ENCODE results near the gene TEX2. TPM values are rescaled to one million over a fixed set of nuclear protein-coding genes. Genes with fewer than 3 reads are reported as not detected.

The TEX2 gene
- total and polyA plus RNA-seq, 9 of the 15 experiments (the other 6 are each of a cell fraction or from before 2014, with no cell fraction given): 4.1 to 27.6 (median 19.3) TPM

DNA sequence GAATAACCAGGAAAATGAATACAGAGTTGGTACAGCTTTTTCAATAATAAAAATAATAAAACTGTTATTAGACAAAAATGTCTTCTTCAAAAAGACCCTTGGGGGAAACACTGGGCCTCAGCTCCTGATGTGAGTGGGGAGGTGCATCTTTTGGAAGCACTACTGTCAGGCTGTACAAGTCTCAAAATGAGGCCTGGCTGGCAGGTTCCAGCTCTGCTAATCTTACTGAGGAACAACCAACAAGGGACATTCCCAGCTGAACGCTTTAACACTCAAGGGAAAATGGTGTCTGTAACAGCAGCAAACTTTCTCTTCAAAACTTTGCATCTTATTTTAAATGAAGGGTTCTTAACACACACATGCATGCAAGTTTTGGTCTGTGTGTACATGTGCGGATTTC is 19.7 kb downstream of the TEX2 start:
- DNase-seq (ENCODE audit: extremely low read depth in 1 of 4, low spot score in 3 of 4): no peak
- no TSS peak for BruUV-seq (replicated peaks)
- Histone ChIP-seq H3K9me1 (ENCODE audit: control insufficient read depth, insufficient read depth, low read length) (peaks cover 3% of the 10 kb centered on the region), H3K36me3 (ENCODE audit: control insufficient read depth, insufficient read depth, low read length) (no peaks in the 10 kb centered on the region), H3K4me1 (replicated peaks in 1 of 2; ENCODE audit: control insufficient read depth in 2 of 2, insufficient read depth in 2 of 2, low read length in 2 of 2) (peaks cover 16 to 24% of the 10 kb centered on the region in 2 experiments), H3K4me3 (no peak overlapping the region), H3K27ac (ENCODE audit: extremely low read depth, low read depth, low read length) (no peak overlapping the region), H3K4me2 (ENCODE audit: insufficient read depth, low read length) (no peak overlapping the region), H3K27me3 (ENCODE audit: control insufficient read depth in 2 of 2, insufficient read depth in 2 of 2, low read length in 2 of 2) (no peaks in the 10 kb centered on the region), H2AFZ (ENCODE audit: low read depth, low read length) (no peak overlapping the region), H3K9me3 (replicated peaks; ENCODE audit: control insufficient read depth, insufficient read depth, low read depth, low read length) (no peaks in the 10 kb centered on the region), H3K9ac (ENCODE audit: insufficient read depth in 1 of 2, low read depth in 2 of 2, low read length in 2 of 2) (no peak overlapping the region), H3K79me2 (ENCODE audit: control insufficient read depth, insufficient read depth, low read length) (peaks cover 80% of the 10 kb centered on the region), H4K20me1 (replicated peaks; ENCODE audit: control insufficient read depth, insufficient read depth, low read length) (peaks cover 12% of the 10 kb centered on the region; the same call in 1 of the 2 replicates)
- TF ChIP-seq, protein P1, sequence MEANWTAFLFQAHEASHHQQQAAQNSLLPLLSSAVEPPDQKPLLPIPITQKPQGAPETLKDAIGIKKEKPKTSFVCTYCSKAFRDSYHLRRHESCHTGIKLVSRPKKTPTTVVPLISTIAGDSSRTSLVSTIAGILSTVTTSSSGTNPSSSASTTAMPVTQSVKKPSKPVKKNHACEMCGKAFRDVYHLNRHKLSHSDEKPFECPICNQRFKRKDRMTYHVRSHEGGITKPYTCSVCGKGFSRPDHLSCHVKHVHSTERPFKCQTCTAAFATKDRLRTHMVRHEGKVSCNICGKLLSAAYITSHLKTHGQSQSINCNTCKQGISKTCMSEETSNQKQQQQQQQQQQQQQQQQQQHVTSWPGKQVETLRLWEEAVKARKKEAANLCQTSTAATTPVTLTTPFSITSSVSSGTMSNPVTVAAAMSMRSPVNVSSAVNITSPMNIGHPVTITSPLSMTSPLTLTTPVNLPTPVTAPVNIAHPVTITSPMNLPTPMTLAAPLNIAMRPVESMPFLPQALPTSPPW (CRISPR knock-in tag; IDR thresholded peaks at IDR 0.05): no peak
- ChIA-PET POLR2A (interaction anchor here (1.4 kb wide), 1 partner anchor 10 kb away, joined by 3 read pairs; no protein-coding TSS in a partner anchor), CTCF (ENCODE audit: low intra/inter-chr PET ratio) (no interaction called here)
- no peak for ATAC-seq
- 92% methylated on average over 2 of the region's 2 CpGs for WGBS (ENCODE audit: insufficient coverage, low coverage, missing lambda C conversion rate)
- intact Hi-C loops (cut with micrococcal nuclease) (no loop called here), in situ Hi-C loops (cut with MboI) (no loop called here)
- FAIRE-seq: no peak

DNA sequence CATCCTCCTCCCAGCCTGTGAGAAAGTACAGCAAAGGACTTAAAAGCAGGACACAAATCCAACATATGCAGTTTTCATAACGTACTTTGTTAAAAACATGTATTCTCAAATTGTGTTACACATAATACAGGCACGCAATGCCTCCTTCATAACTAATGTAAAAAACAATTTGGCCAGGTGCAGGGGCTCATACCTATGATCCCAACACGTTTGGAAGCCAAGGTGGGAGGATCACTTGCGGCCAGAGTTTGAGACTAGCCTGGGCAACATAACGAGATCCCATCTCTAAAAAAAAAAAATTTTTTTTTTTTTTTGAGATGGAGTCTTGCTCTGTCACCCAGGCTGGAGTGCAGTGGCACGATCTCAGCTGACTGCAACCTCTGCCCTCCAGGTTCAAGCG is 20.4 kb downstream of the TEX2 start:
- no peaks in the 10 kb centered on the region for H3K27me3 ChIP-seq (ENCODE audit: control insufficient read depth in 2 of 2, insufficient read depth in 2 of 2, low read length in 2 of 2)
- no peaks in the 10 kb centered on the region for H3K36me3 ChIP-seq (ENCODE audit: control insufficient read depth, insufficient read depth, low read length)
- ATAC-seq: no peak
- peaks cover 12% of the 10 kb centered on the region; the same call in 1 of the 2 replicates for H4K20me1 ChIP-seq (replicated peaks; ENCODE audit: control insufficient read depth, insufficient read depth, low read length)
- no peak overlapping the region for H3K9ac ChIP-seq (ENCODE audit: insufficient read depth in 1 of 2, low read depth in 2 of 2, low read length in 2 of 2)
- 81% methylated on average over 6 of the region's 7 CpGs for WGBS (ENCODE audit: insufficient coverage, low coverage, missing lambda C conversion rate)
- DNase-seq (ENCODE audit: extremely low read depth in 1 of 4, low spot score in 3 of 4): no peak
- no peak overlapping the region for H3K4me3 ChIP-seq
- no peak overlapping the region for H3K4me2 ChIP-seq (ENCODE audit: insufficient read depth, low read length)
- ChIA-PET POLR2A (no interaction called here), CTCF (ENCODE audit: low intra/inter-chr PET ratio) (no interaction called here)
- no peaks in the 10 kb centered on the region for H3K9me3 ChIP-seq (replicated peaks; ENCODE audit: control insufficient read depth, insufficient read depth, low read depth, low read length)
- peaks cover 16 to 24% of the 10 kb centered on the region in 2 experiments for H3K4me1 ChIP-seq (replicated peaks in 1 of 2; ENCODE audit: control insufficient read depth in 2 of 2, insufficient read depth in 2 of 2, low read length in 2 of 2)
- H2AFZ ChIP-seq (ENCODE audit: low read depth, low read length): no peak overlapping the region
- no peak for FAIRE-seq
- BruUV-seq (replicated peaks): no TSS peak
- peaks cover 3% of the 10 kb centered on the region for H3K9me1 ChIP-seq (ENCODE audit: control insufficient read depth, insufficient read depth, low read length)
- intact Hi-C loops (cut with micrococcal nuclease): no loop called here
- in situ Hi-C loops (cut with MboI): no loop called here
- H3K27ac ChIP-seq (ENCODE audit: extremely low read depth, low read depth, low read length): no peak overlapping the region
- peaks cover 80% of the 10 kb centered on the region for H3K79me2 ChIP-seq (ENCODE audit: control insufficient read depth, insufficient read depth, low read length)
- TF ChIP-seq NFATC3 (IDR thresholded peaks at IDR 0.05) (no peak), ELF2 (CRISPR knock-in tag; IDR thresholded peaks at IDR 0.05) (no peak), TFAM (CRISPR knock-in tag; conservative IDR thresholded peaks at IDR 0.05) (no peak), ETV1 (tag; conservative IDR thresholded peaks at IDR 0.05; ENCODE audit: low read depth) (no peak), ZFP1 (CRISPR knock-in tag; IDR thresholded peaks at IDR 0.05) (no peak), XRCC5 (IDR thresholded peaks at IDR 0.05; ENCODE audit: low read depth, low read length) (no peak)
- TF ChIP-seq, protein P2, sequence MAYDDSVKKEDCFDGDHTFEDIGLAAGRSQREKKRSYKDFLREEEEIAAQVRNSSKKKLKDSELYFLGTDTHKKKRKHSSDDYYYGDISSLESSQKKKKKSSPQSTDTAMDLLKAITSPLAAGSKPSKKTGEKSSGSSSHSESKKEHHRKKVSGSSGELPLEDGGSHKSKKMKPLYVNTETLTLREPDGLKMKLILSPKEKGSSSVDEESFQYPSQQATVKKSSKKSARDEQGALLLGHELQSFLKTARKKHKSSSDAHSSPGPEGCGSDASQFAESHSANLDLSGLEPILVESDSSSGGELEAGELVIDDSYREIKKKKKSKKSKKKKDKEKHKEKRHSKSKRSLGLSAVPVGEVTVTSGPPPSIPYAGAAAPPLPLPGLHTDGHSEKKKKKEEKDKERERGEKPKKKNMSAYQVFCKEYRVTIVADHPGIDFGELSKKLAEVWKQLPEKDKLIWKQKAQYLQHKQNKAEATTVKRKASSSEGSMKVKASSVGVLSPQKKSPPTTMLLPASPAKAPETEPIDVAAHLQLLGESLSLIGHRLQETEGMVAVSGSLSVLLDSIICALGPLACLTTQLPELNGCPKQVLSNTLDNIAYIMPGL (CRISPR knock-in tag; IDR thresholded peaks at IDR 0.05): no peak
- TF ChIP-seq, protein P3, sequence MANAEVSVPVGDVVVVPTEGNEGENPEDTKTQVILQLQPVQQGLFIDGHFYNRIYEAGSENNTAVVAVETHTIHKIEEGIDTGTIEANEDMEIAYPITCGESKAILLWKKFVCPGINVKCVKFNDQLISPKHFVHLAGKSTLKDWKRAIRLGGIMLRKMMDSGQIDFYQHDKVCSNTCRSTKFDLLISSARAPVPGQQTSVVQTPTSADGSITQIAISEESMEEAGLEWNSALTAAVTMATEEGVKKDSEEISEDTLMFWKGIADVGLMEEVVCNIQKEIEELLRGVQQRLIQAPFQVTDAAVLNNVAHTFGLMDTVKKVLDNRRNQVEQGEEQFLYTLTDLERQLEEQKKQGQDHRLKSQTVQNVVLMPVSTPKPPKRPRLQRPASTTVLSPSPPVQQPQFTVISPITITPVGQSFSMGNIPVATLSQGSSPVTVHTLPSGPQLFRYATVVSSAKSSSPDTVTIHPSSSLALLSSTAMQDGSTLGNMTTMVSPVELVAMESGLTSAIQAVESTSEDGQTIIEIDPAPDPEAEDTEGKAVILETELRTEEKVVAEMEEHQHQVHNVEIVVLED (CRISPR knock-in tag; IDR thresholded peaks at IDR 0.05): no peak
